Stimulated activated naive CD8-positive, alpha-beta T cell treated with anti-CD3 and anti-CD28 coated beads, Interleukin-15, amount 100 ng/mL, for 72 hours (primary cell): ENCODE measurements around the gene SLC6A1.
A peak's percentile ranks its signal among the peaks of the same experiment; 100 is the strongest.
"Not testable (repeated sequence)": the region's sequence is repeated elsewhere in the genome, so short reads cannot be mapped to it uniquely, and the experiment has no call there.

ENCODE experiments used
- ATAC-seq: fragments of 150-1000 bp; cut with Tn5 transposase; 2 replicates; pipeline ENCODE4 v1.10.0; 2021; ENCODE audit warnings: mild to moderate bottlenecking, moderate library complexity
- DNase-seq, 2 donors: peaks; one replicate each; pipeline ENCODE4 v3.0.0; 2021 to 2022
- H3K27ac Mint-ChIP-seq, 2 donors: one replicate each; pipeline ENCODE4 v1.8.0; 2022; ENCODE audit warnings: mild to moderate bottlenecking in 2 of 2, mixed read lengths in 2 of 2, moderate library complexity in 2 of 2
- H3K27me3 Mint-ChIP-seq: one replicate; pipeline ENCODE4 v1.8.0; 2022; ENCODE audit warnings: mixed read lengths
- H3K4me1 Mint-ChIP-seq: one replicate; pipeline ENCODE4 v1.8.0; 2022; ENCODE audit warnings: mild to moderate bottlenecking, mixed read lengths
- H3K4me3 Mint-ChIP-seq, 2 donors: one replicate each; pipeline ENCODE4 v1.8.0; 2022; ENCODE audit warnings: mild to moderate bottlenecking in 2 of 2, mixed read lengths in 2 of 2, moderate library complexity in 1 of 2
- H3K9me3 Mint-ChIP-seq, 2 donors: one replicate each; pipeline ENCODE4 v1.8.0; 2022; ENCODE audit warnings: mixed read lengths in 2 of 2

SLC6A1 gene

DNA sequence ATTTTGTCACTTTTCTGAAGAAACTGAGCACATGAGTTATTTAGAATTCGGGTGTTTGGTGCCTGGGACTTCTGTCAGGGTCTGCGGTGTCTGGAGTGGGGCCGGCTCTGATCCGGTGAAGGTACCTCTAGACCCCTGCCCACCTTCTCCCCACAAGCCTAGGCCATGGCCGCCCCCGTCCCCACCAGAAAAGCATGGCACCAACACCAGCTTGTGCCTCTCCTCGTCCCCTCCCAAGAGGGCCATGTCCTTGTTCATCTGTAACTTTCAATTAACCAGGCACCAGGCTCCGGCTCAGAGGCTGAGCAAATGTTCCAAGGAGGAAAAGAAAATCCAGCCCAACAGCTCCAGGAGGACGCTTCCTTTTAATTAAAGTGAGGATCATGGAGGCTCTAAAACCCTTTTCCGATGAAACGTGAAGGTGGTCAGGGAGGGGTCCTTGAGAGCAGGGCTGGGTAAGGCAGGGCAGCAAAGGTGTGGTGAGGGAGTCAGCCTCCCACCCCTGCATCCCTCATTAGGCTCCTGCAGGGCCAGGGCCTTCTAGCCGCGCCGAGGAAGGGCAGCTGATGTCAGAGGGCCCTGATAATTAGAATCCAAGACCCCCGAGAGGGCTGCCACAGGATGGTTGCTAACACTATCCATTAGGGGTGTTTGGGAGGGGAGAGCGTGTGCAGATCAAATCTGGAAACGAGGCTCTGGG, 62.3 kb downstream of the SLC6A1 start:
- DNase-seq = no peak

DNA sequence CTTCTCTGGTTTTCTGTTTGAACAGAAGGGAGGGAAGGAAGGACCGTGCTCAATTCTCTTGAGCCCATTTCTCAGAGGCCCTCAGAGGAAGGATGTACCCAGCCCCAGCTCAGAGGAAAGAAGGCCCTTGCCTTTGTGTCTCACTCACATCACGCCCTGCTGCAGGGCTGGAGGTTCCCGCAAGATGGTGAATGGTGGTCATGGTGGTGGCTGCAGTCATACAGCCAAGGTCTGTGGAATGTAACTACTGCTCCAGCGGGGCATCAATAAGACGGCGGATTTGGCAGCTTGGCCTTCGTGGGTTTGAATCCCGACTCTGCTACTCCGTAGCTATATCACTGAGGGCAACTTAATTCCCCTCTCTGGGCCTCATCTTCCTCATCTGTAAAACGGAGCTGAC, 62.9 kb downstream of the SLC6A1 start:
- peaks cover 19% of the 10 kb centered on the region for H3K27me3 Mint-ChIP-seq

More for the DNA sequence above, 62.3 kb downstream of the SLC6A1 start:
- no peaks in the 10 kb centered on the region for H3K4me1 Mint-ChIP-seq
- no peak overlapping the region for H3K27ac Mint-ChIP-seq
- H3K9me3 Mint-ChIP-seq = no peaks in the 10 kb centered on the region
- ATAC-seq = no peak
- no peak overlapping the region for H3K4me3 Mint-ChIP-seq
- peaks cover 21% of the 10 kb centered on the region for H3K27me3 Mint-ChIP-seq

DNA sequence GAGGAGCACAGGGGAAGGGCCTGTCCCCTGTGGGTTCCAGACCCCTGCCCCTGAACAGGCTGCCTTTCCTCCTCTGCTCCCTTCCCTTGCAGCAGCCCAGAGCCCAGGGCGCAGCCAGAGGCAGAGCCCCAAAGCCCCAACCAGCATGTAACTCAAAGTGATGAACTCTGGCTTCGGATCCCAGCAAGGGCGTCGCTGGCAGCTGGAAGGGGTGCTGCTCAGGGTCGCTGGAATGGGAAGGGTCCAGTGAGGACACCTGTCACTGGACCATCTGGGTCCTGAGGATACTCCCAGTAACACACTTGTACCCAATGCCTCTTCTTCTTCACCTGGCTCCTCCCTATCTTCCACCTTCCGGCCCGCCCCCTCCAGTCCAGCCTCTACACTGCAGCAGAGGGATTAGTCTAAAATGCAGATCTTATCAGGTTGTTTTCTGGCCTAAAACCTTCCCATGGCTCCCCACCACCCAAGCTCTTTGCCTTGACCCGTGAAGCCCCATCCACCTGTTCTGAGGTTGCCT, 64.0 kb downstream of the SLC6A1 start:
- DNase-seq (no peak), ATAC-seq (no peak)
- Mint-ChIP-seq H3K27ac (no peak overlapping the region), H3K9me3 (no peaks in the 10 kb centered on the region), H3K4me3 (no peak overlapping the region), H3K4me1 (no peaks in the 10 kb centered on the region), H3K27me3 (peaks cover 18% of the 10 kb centered on the region)

More for the DNA sequence above, 62.9 kb downstream of the SLC6A1 start:
- H3K9me3 Mint-ChIP-seq = no peaks in the 10 kb centered on the region
- H3K4me3 Mint-ChIP-seq = no peak overlapping the region
- ATAC-seq = no peak
- H3K4me1 Mint-ChIP-seq = no peaks in the 10 kb centered on the region
- no peak for DNase-seq
- H3K27ac Mint-ChIP-seq = no peak overlapping the region

DNA sequence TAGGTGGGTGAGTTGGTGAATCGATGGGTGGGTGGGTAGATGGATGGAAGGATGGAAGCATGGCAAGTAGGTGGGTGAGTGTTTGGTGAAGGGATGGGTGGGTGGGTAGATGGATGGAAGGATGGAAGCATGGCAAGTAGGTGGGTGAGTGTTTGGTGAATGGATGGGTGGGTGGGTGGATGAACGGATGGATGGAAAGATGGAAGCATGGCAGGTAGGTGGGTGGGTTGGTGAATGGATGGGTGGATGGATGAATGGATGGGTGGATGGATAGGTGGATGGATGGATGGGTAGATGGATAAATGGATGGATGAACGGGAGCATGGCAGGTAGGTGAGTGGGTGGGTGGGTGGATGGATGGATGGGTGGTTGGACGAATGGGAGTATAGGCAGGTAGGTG, 65.1 kb downstream of the SLC6A1 start:
- H3K27ac Mint-ChIP-seq = no peak overlapping the region
- H3K4me3 Mint-ChIP-seq = no peak overlapping the region
- H3K27me3 Mint-ChIP-seq = peaks cover 13% of the 10 kb centered on the region
- ATAC-seq (no peak), DNase-seq (no peak)
- H3K9me3 Mint-ChIP-seq = peaks cover 0 to 7% of the 10 kb centered on the region in 2 donors
- H3K4me1 Mint-ChIP-seq = no peaks in the 10 kb centered on the region

DNA sequence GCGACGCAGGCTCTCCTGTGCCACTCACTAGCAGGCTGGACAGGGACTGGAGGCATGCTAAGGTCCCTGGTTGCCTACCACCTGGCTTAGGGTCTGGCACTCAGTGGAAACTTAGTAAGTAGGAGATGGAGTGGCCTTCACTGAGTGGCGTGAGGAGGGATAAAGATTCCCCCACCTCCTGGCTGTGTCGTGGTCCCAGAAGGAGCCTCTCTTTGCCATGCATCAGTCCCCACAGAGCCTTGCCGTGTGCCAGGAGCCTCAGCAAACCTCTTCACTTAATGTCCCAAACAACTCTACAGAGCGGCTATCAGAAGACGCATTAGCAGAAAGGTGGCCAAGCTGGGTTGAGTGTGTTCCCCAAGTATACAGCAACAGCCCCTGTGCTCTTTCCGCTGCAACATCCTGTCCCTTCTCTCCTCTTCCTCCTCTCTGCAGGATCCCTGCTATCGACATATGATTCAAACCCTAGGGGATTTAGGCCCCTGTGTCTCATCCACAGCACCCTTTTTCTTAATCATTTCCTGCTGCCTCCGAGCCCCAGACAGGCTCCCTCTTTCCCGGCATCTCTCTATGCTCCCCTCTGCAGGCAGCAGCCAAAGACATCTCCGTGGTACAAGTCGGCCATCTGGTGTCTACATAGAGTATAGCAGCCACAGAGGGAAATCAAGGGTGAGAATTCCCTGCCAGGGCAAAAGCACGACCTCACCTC, 66.7 kb downstream of the SLC6A1 start:
- Mint-ChIP-seq H3K4me3 (no peak overlapping the region), H3K27me3 (peaks cover 12% of the 10 kb centered on the region), H3K9me3 (peaks cover 2 to 12% of the 10 kb centered on the region in 2 donors), H3K27ac (no peak overlapping the region), H3K4me1 (no peaks in the 10 kb centered on the region)
- DNase-seq (peak; percentile 35 to 41), ATAC-seq (peak; percentile 80)

DNA sequence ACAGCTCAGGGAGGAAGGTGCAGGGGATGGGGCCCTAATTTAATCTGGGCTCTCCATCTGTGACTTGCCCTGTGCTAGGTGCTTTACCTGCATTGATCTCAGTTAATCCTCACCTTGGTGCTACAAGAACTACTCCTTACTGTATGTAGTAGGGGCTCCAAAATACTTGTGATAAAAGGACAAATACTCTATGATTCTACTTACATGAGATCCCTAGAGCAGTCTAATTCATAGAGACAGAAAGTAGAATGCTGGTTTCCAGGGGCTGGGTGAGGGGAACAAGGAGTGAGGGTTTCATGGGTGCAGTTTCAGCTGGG, 67.2 kb downstream of the SLC6A1 start:
- H3K27me3 Mint-ChIP-seq = peaks cover 12% of the 10 kb centered on the region
- H3K4me3 Mint-ChIP-seq = no peak overlapping the region
- no peaks in the 10 kb centered on the region for H3K4me1 Mint-ChIP-seq
- ATAC-seq (peak; percentile 9), DNase-seq (no peak)
- peaks cover 7 to 12% of the 10 kb centered on the region in 2 donors for H3K9me3 Mint-ChIP-seq
- H3K27ac Mint-ChIP-seq = no peak overlapping the region

DNA sequence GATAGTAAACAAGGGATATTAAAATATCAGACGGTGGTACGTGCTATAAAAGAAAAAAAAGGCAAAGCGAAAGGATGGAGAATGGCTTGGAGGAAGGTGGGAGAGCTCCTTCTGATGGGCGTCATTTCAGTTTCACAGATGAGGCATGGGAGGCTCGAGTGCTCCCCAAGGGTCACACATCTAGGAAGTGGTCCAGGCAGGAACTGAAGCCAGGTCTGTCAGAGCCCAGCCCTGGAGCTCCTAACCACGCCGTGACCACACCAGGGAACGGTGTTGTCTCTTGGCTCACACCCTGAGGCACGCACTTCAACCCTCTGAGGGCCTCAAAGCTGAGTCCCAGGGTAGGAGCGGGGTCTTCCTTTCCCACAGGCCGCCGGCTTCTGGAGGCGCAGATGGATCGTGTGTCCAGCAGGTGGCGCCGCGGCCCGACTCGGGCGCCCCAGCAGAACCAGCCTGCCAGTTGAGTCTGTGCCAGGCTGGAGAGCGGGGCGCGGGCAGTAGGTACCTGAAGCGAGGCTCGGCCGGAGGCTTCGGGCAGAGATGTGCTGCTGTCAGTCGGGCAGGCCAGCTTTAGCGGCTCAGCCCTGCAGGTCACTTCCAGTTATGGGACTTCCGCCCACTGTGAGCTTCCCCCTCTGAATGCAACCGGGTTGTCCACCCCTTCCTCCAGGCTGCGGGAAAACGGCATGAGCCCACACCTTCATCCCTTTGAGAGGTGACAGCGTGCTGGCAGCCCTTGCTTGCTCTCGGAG, 68.1 kb downstream of the SLC6A1 start:
- DNase-seq (peak; percentile 49 to 57), ATAC-seq (peak; percentile 72)
- Mint-ChIP-seq H3K4me3 (no peak overlapping the region), H3K9me3 (peaks cover 8 to 18% of the 10 kb centered on the region in 2 donors), H3K27ac (no peak overlapping the region), H3K27me3 (peaks cover 12% of the 10 kb centered on the region), H3K4me1 (no peaks in the 10 kb centered on the region)

DNA sequence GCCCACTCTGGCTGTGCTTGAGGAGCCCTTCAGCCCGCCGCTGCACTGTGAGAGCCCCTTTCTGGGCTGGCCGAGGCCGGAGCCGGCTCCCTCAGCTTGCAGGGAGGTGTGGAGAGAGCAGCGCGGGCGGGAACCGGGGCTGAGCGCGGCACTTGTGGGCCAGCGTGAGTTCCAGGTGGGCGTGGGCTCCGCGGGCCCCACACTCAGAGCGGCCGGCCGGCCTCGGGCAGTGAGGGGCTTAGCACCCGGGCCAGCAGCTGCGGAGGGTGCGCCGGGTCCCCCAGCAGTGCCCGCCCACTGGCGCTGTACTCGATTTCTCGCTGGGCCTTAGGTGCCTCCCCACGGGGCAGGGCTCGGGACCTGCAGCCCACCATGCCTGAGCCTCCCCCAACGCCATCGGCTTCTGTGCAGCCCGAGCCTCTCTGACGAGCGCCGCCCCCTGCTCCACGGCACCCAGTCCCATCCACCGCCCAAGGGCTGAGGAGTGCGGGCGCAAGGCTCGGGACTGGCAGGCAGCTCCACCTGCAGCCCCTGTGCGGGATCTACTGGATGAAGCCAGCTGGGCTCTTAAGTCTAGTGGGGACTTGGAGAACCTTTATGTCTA, 68.8 kb downstream of the SLC6A1 start:
- Mint-ChIP-seq H3K27me3 (peaks cover 12% of the 10 kb centered on the region), H3K9me3 (peaks cover 8 to 18% of the 10 kb centered on the region in 2 donors)
- not testable (repeated sequence) for H3K4me3 Mint-ChIP-seq, DNase-seq, H3K27ac Mint-ChIP-seq, ATAC-seq, H3K4me1 Mint-ChIP-seq

DNA sequence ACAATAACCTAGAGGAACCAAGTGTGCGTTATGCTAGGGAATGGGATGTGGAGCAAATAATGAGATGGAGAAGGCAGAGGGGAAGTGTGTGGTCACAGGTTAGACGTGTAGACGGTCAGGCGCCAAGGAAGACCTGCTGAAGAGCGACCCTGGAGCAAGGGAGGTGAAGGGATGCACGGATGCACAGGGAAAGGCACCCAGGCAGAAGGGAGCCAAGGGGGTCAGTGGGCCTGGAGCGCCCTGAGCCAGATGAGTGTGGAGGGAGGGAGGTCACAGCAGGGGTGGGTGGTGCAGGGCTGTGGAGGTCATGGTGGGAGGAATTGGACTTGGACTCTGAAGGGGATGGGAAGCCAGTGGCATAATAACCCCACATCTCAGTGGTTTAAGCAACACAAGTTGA, 70.2 kb downstream of the SLC6A1 start:
- peaks cover 8 to 18% of the 10 kb centered on the region in 2 donors for H3K9me3 Mint-ChIP-seq
- DNase-seq (no peak), ATAC-seq (no peak)
- no peaks in the 10 kb centered on the region for H3K4me1 Mint-ChIP-seq
- H3K27ac Mint-ChIP-seq = no peak overlapping the region
- peaks cover 14% of the 10 kb centered on the region for H3K27me3 Mint-ChIP-seq
- no peak overlapping the region for H3K4me3 Mint-ChIP-seq

DNA sequence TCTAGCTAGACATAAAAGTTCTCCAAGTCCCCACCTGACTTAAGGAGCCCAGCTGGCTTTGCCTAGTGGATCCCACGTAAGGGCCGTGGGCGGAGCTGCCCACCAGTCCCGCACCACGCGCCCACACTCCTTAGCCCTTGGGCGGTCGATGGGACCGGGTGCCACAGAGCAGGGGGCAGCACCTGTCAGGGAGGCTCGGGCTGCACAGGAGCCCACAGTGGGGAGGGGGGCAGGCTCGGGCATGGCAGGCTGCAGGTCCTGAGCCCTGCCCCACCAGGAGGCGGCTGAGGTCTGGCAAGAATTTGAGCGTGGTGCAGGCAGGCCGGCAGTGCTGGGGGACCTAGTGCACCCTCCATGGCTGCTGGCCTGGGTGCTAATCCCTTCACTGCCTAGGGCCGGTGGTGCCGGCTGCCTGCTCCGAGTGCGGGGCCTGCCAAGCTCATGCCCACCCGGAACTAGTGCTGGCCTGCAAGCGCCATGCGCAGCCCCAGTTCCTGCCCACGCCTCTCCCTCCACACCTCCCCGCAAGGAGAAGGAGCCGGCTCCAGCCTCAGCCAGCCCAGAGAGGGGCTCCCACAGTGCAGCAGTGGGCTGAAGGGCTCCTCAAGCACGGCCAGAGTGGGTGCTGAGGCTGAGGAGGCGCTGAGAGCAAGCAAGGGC, 78.7 kb downstream of the SLC6A1 start:
- ATAC-seq (no peak), DNase-seq (no peak)
- H3K27me3 Mint-ChIP-seq = peaks cover 37% of the 10 kb centered on the region
- H3K9me3 Mint-ChIP-seq = peaks cover 0 to 6% of the 10 kb centered on the region in 2 donors
- H3K4me3 Mint-ChIP-seq = no peak overlapping the region
- peak overlapping the region in 1 of 2 donors; percentile 8 for H3K27ac Mint-ChIP-seq
- H3K4me1 Mint-ChIP-seq = no peaks in the 10 kb centered on the region

DNA sequence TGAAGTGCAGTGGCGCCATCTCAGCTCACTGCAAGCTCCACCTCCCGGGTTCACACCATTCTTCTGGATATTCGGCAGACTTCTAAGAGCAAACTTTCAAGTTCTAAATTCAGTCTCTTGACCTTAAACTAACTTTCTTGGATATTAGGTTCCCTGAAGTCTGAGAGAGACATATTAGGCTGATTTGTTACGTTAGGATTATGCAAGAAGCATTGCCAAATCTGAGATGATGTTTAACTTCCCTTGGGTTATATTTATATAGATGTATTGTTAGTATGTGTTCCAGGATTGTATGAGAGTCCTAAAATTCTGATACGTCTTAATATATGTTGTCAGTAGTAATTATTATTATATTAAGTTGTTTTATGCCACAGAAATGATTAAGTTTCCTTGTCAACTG, 80.1 kb downstream of the SLC6A1 start:
- Mint-ChIP-seq H3K9me3 (peaks cover 0 to 6% of the 10 kb centered on the region in 2 donors), H3K4me3 (no peak overlapping the region), H3K27ac (no peak overlapping the region), H3K4me1 (no peaks in the 10 kb centered on the region), H3K27me3 (peaks cover 48% of the 10 kb centered on the region)
- ATAC-seq (no peak), DNase-seq (no peak)

DNA sequence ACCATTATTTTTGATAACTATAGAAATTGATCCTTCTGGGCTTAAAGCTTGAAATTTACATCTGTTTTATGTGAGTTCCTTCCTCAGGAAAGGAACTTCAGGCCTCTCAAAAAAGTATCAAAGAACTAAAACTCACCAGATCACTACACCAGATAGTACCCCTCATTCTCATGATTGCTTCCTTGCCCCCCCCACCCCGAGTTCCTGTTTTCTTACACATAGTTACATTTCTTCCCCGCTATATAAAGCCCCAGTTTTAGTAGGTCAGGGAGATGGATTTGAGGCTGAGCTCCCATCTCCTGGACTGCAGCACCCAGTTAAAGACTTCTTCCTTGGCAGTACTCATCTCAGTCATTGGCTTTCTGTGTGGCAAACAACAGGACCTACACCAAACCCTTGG, 81.5 kb downstream of the SLC6A1 start:
- Mint-ChIP-seq H3K27me3 (peaks cover 50% of the 10 kb centered on the region), H3K9me3 (peaks cover 0 to 6% of the 10 kb centered on the region in 2 donors), H3K27ac (no peak overlapping the region), H3K4me3 (no peak overlapping the region), H3K4me1 (no peaks in the 10 kb centered on the region)
- ATAC-seq (no peak), DNase-seq (no peak)

DNA sequence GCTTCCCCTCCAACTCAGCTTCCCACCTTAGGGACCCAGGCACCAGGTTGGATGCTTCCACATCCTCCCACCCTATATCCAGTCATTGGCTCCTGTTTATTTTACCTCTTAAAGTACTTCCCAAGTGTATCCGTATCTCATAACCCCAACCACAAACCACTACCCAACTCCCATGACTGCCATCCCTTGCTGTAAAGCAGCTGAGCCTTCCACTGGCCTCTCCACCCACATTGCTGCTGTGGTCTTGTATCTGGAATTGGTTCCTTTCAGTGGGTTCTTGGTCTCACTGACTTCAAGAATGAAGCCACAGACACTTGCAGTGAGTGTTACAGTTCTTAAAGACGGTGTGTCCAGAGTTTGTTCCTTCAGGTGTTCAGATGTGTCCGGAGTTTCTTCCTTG, 81.9 kb downstream of the SLC6A1 start:
- Mint-ChIP-seq H3K4me3 (no peak overlapping the region), H3K27ac (no peak overlapping the region), H3K9me3 (peaks cover 0 to 6% of the 10 kb centered on the region in 2 donors), H3K27me3 (peaks cover 51% of the 10 kb centered on the region), H3K4me1 (no peaks in the 10 kb centered on the region)
- ATAC-seq (no peak), DNase-seq (no peak)

DNA sequence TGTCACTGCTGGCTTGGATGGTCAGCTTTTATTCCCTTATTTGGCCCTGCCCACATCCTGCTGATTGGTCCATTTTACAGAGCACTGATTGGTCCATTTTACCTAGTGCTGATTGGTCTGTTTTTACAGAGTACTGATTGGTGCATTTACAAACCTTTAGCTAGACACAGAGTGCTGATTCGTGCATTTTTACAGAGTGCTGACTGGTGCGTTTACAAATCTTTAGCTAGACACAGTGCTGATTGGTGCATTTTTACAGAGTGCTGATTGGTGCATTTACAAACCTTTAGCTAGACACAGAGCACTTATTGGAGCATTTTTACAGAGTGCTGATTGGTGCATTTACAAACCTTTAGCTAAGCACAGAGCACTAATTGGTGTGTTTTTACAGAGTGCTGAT, 82.6 kb downstream of the SLC6A1 start:
- ATAC-seq, DNase-seq, H3K9me3 Mint-ChIP-seq, H3K27ac Mint-ChIP-seq, H3K4me1 Mint-ChIP-seq, H3K4me3 Mint-ChIP-seq: not testable (repeated sequence)
- H3K27me3 Mint-ChIP-seq = peaks cover 51% of the 10 kb centered on the region

DNA sequence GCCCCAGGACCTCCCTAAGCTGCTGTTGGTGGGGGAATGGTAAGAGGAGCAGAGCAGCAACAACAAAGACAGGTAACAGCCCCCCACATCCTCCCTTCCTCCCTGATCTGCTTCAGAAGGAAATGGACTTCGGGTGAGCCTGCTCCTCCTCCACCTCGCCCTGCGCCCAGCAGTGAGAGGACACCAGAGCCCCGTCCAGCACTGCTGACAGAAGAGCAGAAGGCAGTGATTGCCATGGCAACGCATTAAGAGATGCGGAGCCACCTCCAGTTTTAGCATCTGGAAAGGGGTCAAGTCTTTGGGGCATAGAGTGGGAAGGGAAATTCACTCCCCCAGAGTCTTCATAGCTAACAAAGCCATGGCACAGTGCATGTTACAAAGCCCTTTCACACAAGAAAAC, 84.2 kb downstream of the SLC6A1 start:
- H3K4me1 Mint-ChIP-seq = no peaks in the 10 kb centered on the region
- DNase-seq = no peak
- H3K27ac Mint-ChIP-seq = no peak overlapping the region
- peaks cover 0 to 6% of the 10 kb centered on the region in 2 donors for H3K9me3 Mint-ChIP-seq
- peaks cover 51% of the 10 kb centered on the region for H3K27me3 Mint-ChIP-seq
- no peak for ATAC-seq
- H3K4me3 Mint-ChIP-seq = no peak overlapping the region
